Measurements from ENCODE around the gene CCL7.

CCL7 gene

GRCh38 chr17:34287875-34288274 is 17.9 kb downstream of the CCL7 start:
- DNase-seq (ENCODE audit: low spot score) = no peak

DNA sequence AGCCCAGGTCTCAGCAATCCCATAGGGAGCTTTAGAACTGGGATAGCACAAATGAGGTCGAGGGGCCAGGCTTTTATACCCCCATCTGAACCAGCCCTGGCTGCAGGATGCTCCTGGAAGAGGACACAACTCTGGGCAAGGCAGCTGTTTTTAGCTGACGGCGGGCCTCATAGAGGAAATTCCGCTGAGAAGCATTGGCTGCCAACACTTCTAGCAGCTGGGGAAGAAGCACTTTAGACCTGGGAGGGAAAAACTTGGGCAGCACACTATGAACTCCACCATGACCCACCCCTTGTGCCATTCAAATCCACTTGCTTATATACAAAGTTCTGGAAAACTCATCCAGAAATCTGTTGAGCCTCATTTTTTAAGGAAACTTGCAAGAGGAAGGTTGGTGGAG is 20.6 kb downstream of the CCL7 start:
- no peak for DNase-seq (ENCODE audit: low spot score)

GRCh38 chr17:34291721-34292348 is 21.8 kb downstream of the CCL7 start:
- DNase-seq (ENCODE audit: low spot score) = peak; percentile 18

- no peak for DNase-seq (ENCODE audit: low spot score)
Measured at GRCh38 chr17:34299027-34299426, 29.0 kb downstream of the CCL7 start.

GRCh38 chr17:34299956-34300577 is 30.0 kb downstream of the CCL7 start:
- DNase-seq (ENCODE audit: low spot score) = peak; percentile 18

DNA sequence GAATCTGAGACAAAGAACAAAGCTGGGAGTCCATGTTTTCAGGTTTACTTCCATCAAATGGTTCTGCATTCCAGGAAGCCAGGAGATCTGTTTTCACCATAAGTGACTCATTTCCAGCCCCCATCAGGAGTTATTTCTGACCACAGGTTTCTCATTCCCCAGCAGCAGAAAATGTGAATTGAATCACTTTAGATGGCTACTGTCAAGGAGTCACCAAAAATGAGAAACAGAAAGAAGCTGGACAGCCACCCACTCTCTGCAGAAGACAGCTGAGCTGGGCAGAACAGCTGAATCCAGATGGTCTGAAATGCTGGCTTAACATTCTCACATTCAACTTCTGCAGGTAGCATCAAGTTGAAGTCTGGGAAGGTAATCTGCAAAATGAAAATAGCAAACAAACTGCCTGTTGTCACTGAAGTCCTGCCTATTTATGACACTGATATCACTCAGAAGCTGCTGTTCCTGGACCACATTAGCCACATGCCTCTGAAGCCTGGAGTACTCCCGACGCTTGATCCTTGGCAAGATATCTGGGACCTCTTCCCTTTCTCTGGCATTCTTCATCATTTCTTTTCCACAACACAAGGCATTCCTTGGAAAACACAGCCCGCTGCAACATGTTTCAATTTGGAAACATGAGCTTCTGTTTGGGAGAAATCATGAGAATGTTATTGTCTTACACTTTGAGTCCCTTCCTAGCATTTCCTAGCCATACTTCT is 30.8 kb downstream of the CCL7 start:
- DNase-seq (ENCODE audit: low spot score) = peak; percentile 23

DNA sequence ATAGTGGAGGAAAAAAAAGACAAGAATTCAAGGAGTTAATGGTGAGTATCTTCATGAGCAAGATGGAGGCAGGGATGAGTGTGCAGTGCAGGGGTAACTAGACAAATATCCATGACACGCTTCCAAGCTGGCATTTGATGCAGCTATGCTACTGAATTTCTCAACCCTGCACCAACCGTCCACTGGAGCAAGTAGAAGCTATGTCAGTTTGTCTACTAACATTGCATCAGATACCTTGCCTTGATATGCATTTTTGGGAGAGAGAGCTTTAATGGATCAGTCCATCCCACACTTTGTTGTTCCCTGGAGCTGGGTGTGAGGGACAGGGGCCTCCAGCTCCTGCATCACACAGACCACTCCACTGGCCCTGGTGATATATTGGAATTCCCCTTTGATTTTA is 32.0 kb downstream of the CCL7 start:
- DNase-seq (ENCODE audit: low spot score) = peak; percentile 8

DNA sequence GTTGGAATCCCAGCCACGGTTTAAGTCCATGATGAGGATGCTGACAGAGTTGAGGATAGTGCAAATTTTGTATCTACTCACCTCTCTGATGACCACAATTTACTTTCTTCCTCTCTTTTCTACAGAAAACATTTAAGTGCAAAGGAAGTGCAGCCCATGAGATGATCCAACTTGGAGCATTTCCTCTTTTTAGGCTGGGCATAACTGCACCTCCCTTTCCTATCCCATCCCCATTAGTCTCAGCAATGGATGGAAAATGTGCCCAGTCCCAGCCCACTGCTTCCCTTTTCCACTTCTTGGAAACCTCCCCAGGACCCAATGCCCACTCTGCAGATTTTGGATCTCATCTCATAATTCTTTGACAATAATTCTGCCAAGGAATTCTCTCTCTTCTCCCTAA is 32.6 kb downstream of the CCL7 start:
- DNase-seq (ENCODE audit: low spot score) = no peak

- peak; percentile 14 for DNase-seq (ENCODE audit: low spot score)
Measured at GRCh38 chr17:34303606-34304005, 33.6 kb downstream of the CCL7 start.

GRCh38 chr17:34305061-34305460 is 35.0 kb downstream of the CCL7 start:
- peak; percentile 19 for DNase-seq (ENCODE audit: low spot score)

GRCh38 chr17:34305606-34306005 is 35.6 kb downstream of the CCL7 start:
- peak; percentile 6 for DNase-seq (ENCODE audit: low spot score)

DNA sequence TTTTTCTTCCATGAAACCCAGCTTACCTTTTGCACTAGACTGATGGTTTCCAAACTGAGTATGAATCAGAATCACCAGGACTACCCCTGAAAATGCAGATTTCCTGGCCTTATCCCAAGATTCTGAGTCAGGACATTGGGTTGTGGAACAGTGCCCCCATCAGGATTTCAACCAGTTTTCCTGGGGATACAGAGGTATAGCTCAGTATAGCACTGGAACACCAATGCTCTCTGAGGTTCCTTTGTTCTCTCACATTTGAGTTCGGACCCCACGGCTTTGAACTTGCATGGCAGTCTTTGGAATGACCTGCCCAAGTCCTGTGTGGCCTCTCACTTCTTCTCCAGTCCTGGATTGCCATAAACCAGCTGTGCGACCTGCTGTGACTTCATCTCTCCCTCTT is 36.4 kb downstream of the CCL7 start:
- DNase-seq (ENCODE audit: low spot score) = peak; percentile 48

DNA sequence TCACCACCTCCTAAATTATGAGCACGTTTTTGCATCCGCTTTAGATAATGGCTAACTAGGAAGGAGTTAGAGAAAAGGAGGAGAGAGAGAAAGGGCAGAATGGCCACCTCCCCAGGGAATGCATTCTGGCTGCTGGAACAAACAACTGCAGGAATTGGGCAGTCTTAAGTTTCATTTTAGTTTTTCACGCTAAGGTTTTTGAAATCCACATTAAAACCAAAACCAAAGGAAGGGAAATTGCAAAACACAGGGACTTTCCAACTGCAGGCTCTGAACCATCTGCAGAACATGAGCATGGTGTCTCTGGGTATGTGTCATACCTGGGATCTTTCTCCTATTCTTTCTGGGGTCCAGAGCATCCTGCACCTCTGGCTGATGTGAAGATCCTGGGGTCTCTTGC is 37.1 kb downstream of the CCL7 start:
- DNase-seq (ENCODE audit: low spot score) = peak; percentile 21

DNA sequence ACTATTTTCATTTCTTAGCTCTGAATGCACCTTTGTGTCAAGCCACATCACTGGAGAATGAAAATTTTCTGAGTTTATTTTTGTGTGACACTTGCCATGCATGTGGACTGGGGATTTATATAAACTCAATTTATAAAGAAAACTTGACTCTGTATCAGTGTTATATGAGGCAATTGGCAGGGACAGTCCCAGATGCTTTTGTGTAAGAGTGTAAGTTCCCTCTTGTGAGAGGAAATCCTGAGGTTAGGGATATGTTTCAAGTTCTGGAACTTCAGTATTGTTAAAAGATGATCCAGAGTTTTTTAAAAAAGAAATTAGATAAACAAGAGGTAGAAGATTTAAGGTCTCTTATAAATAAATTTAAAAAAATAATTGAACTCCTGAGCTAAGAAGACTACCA is 38.4 kb downstream of the CCL7 start:
- no peak for DNase-seq (ENCODE audit: low spot score)

- DNase-seq (ENCODE audit: low spot score) = no peak
Measured at GRCh38 chr17:34311291-34311690, 41.3 kb downstream of the CCL7 start.

- DNase-seq (ENCODE audit: low spot score) = no peak
Measured at GRCh38 chr17:34312080-34312479, 42.1 kb downstream of the CCL7 start.

- DNase-seq (ENCODE audit: low spot score) = no peak
Measured at GRCh38 chr17:34313164-34313563, 43.1 kb downstream of the CCL7 start.

GRCh38 chr17:34314279-34314678 is 44.3 kb downstream of the CCL7 start:
- DNase-seq (ENCODE audit: low spot score) = no peak

DNA sequence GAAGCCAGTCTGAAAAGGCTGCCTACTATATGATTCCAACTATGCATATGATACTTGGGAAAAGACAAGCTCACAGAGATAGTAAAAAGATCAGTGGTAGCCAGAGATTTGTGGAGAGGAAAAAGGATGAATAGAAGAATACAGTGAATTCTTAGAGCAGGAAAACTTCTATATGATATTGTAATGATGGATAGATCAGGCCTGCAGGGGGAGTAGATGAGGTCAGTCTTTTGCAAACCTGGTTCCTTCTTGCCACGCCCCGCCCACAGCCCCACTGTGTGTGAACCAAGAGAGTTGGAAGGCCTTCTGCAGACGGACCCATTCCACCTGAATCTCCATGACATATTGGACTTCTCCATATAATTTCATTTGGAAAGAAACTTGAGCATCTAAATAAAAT is 48.5 kb downstream of the CCL7 start:
- DNase-seq (ENCODE audit: low spot score) = no peak

DNA sequence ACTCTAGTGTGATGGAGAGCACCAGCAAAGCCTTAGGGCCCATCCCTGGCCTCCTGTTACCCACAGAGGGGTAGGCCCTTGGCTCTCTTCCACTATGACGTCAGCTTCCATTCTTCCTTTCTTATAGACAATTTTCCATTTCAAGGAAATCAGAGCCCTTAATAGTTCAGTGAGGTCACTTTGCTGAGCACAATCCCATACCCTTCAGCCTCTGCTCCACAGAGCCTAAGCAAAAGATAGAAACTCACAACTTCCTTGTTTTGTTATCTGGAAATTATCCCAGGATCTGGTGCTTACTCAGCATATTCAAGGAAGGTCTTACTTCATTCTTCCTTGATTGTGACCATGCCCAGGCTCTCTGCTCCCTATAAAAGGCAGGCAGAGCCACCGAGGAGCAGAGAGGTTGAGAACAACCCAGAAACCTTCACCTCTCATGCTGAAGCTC is 49.0 kb downstream of the CCL7 start, which contains the start of gene CCL8:
Gene CCL8, plus strand, starts transcription at position 397 of the 445 bp plus-strand sequence. CDS start 67 bp downstream, outside the sequence.
- no peak for DNase-seq (ENCODE audit: low spot score)

Data from ecto neural progenitor cell (in vitro differentiated cells).